Lung (tissue), 12 donors: Measurements from ENCODE around the gene HNRNPA2B1. TPM values are rescaled to one million over a fixed set of nuclear protein-coding genes. Genes with fewer than 3 reads are reported as not detected.

Experiments used
- ATAC-seq: fragments of 200-7000 bp; cut with Tn5 transposase; one replicate; pipeline ENCODE4 v1.9.1; 2020; ENCODE audit warnings: moderate number of reproducible peaks; ENCODE audit not compliant: insufficient read depth, low FRiP score
- DNase-seq, 3 donors: peaks; one replicate each; pipeline ENCODE4 v3.0.0-alpha.2; 2013 to 2017
- H3K27ac ChIP-seq, 2 donors: one replicate each; pipeline ENCODE4 v1.5.1; 2013; ENCODE audit warnings: mild to moderate bottlenecking in 2 of 2, moderate library complexity in 2 of 2, control low read depth in 1 of 2, inconsistent platforms in 1 of 2, low read depth in 1 of 2, low read length in 1 of 2
- H3K27me3 ChIP-seq, 3 donors: one replicate each; pipeline ENCODE4 v1.5.1; 2013; ENCODE audit warnings: low read length in 2 of 3; ENCODE audit not compliant: control insufficient read depth in 3 of 3, insufficient read depth in 3 of 3
- H3K36me3 ChIP-seq, 4 donors: one replicate each; pipeline ENCODE4 v1.5.1; 2013; ENCODE audit warnings: low read length in 4 of 4, mild to moderate bottlenecking in 1 of 4, moderate library complexity in 1 of 4; ENCODE audit not compliant: control insufficient read depth in 4 of 4, insufficient read depth in 4 of 4
- H3K4me1 ChIP-seq, 5 donors: one replicate each; pipeline ENCODE4 v1.5.1; 2013; ENCODE audit warnings: low read length in 5 of 5, mild to moderate bottlenecking in 2 of 5, moderate library complexity in 1 of 5; ENCODE audit not compliant: control insufficient read depth in 5 of 5, insufficient read depth in 5 of 5
- H3K4me3 ChIP-seq: one replicate; pipeline ENCODE4 v1.5.1; 2013; ENCODE audit warnings: mild to moderate bottlenecking, control low read depth, moderate library complexity
- H3K9ac ChIP-seq, 2 donors: one replicate each; pipeline ENCODE4 v1.5.1; 2013; ENCODE audit warnings: low read length in 2 of 2, control low read depth in 1 of 2; ENCODE audit not compliant: insufficient read depth in 1 of 2
- H3K9me3 ChIP-seq, 4 donors: one replicate each; pipeline ENCODE4 v1.5.1; 2013; ENCODE audit warnings: low read length in 3 of 4, mild to moderate bottlenecking in 1 of 4, moderate library complexity in 1 of 4; ENCODE audit not compliant: control insufficient read depth in 4 of 4, insufficient read depth in 3 of 4
- CTCF ChIP-seq: IDR thresholded peaks from 2 replicates; pipeline ENCODE4 v1.5.1; 2012; ENCODE audit warnings: mild to moderate bottlenecking; ENCODE audit errors: control extremely low read depth, extremely low read depth
- WGBS, 2 donors: extraction: QIAGEN DNeasy Blood & Tissue Kit; methylation state at CpG; one replicate each; pipeline ENCODE4 v1.1.7; 2013; 5-methylcytosine and 5-hydroxymethylcytosine counted together
- polyA plus RNA-seq, 2 donors: library from polyadenylated mRNA; stranded (reverse); fragments of 200-250 nt; gene quantifications; one replicate each; pipeline ENCODE4 v1.2.1, GENCODE V29; 2013
- total RNA-seq, 2 donors: library from RNA; depleted of rRNA in 1 of 2; stranded (reverse); fragments of >200 nt in 1 of 2; gene quantifications; one replicate each; pipeline ENCODE4 v1.2.1, GENCODE V29; 2014 to 2021
- donor health status: control.
- donor health status: control.
- donor health status: Bipolar disorder and iron deficiency.
- donor health status: healthy.
- donor health status: DM: yes; HTN: yes; CAD: no.

Gene HNRNPA2B1
- total and polyA plus RNA-seq, 4 donors = 363 to 572 (median 482) TPM

- Histone ChIP-seq H3K27me3 (peaks cover 0 to 2% (median 0%) of the 10 kb centered on the region in 3 donors), H3K4me1 (no peaks in the 10 kb centered on the region), H3K9me3 (no peaks in the 10 kb centered on the region), H3K4me3 (no peak overlapping the region), H3K9ac (no peak overlapping the region), H3K36me3 (peaks cover 0 to 8% (median 0%) of the 10 kb centered on the region in 4 donors), H3K27ac (no peak overlapping the region)
- DNase-seq (no peak), ATAC-seq (no peak)
- 38 to 51% methylated on average over 5 of the region's 5 CpGs for WGBS, 2 donors
- TF ChIP-seq CTCF = no peak
Measured at GRCh38 chr7:26180792-26181198, 19.8 kb downstream of the HNRNPA2B1 start.

DNA sequence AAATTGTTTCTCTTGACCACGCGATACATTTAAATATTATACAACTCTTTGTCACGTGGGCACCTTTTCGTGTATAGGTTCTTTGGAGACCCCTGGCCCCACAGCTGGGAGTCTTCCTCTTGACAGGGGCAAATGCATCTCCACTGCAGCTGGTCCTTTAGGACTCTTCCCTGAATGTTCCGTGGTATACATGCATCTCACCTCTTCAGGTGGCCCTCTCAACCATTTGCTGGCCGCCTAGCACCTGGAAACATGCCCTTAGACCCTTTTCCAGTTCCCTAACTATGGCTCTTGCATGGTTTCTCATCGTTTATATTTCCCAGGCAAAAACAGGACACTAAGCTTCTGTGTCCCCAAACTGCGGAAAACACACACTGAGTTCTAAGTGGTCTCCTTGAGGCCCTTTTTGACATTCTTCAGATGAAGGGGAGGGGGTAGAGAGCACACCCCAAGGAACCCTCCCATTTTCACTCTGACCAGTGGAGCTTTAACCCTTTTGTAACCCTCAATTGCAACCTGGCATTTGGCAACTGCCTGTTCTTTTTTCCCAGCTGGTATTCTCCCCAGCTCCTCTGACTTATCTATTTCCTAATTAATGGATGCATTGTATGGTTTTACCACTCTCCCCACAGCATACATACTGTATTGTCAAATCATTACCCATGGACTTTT, 20.6 kb downstream of the HNRNPA2B1 start:
- ATAC-seq (no peak), DNase-seq (no peak)
- Histone ChIP-seq H3K27ac (no peak overlapping the region), H3K27me3 (peaks cover 0 to 2% (median 0%) of the 10 kb centered on the region in 3 donors), H3K36me3 (no peaks in the 10 kb centered on the region), H3K9me3 (no peaks in the 10 kb centered on the region), H3K9ac (no peak overlapping the region), H3K4me3 (no peak overlapping the region), H3K4me1 (no peaks in the 10 kb centered on the region)
- no peak for TF ChIP-seq CTCF
- 46 to 69% methylated on average over 8 of the region's 8 CpGs for WGBS, 2 donors

DNA sequence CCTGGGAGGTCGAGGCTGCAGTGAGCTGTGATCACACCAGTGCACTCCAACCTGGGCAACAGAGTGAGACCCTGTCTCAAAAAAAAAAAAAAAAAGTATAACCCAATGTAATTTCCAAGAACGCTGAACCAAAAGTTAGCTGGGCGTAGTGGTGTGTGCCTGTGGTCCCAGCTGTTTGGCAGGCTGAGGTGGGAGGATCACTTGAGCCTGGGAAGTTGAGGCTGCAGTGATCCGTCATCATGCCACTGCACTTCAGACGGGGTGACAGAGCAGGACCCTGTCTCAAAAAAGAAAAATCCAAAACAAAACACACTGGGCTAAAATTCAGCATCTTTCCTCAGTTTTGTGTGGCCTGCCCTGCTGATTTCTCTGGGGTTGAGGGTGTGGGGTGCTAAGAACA, 21.1 kb downstream of the HNRNPA2B1 start:
- H3K36me3 ChIP-seq = no peaks in the 10 kb centered on the region
- DNase-seq = no peak
- no peaks in the 10 kb centered on the region for H3K4me1 ChIP-seq
- no peaks in the 10 kb centered on the region for H3K9me3 ChIP-seq
- H3K27ac ChIP-seq = no peak overlapping the region
- ATAC-seq = no peak
- no peak overlapping the region for H3K9ac ChIP-seq
- H3K4me3 ChIP-seq = no peak overlapping the region
- 85 to 91% methylated on average over 5 of the region's 5 CpGs for WGBS, 2 donors
- no peak for TF ChIP-seq CTCF
- H3K27me3 ChIP-seq = peaks cover 0 to 2% (median 0%) of the 10 kb centered on the region in 3 donors
